ENCODE results near the gene BMP6. TPM values are rescaled to one million over a fixed set of nuclear protein-coding genes. Genes with fewer than 3 reads are reported as not detected.

BMP6 gene
- total RNA-seq, 1 donor: 7.8 TPM

DNA sequence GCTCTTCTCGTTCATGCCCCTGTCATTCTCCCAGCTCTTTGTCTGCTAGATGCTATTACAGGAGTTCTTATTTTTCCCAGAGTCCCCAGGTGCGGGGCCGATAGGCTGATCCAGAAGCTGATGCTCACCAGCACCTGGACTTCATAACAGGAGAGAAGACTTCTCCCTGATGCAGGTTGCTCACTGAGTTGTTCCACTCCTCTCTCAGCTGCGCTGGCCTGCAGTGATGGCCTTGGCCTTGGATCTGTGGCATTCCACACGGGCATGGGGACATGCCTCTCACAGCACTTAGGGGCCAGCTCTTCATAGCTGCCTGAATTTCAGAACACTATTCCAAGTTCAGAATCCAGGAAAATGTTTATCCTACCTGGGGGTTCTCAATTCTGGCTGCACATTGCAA, 191.8 kb downstream of the BMP6 start:
- no peak for DNase-seq (ENCODE audit: low read depth in 2 of 3, low spot score in 2 of 3)

DNA sequence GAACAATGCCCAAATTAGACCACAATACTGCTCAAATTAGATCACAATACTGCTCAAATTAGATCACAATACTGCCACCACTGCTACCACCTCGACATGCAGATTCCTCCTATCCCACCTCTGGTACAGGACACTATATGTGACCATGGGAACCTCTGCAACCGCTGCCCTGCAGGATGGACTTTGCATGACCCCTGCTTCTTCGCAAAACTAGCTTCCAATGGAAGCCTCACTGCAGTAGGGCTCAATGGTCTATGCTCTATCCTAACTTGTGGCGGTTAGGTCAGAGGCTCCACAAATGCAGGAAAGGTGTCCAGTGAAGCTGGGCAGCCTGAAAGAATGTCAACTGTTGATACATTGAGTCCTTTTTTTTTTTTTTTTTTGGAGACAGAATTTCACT, 192.5 kb downstream of the BMP6 start:
- DNase-seq (ENCODE audit: low read depth in 2 of 3, low spot score in 2 of 3): no peak

GRCh38 chr6:7919871-7920270, 194.0 kb downstream of the BMP6 start:
- peak in 1 of 3 donors; percentile 21 for DNase-seq (ENCODE audit: low read depth in 2 of 3, low spot score in 2 of 3)

- DNase-seq (ENCODE audit: low read depth in 2 of 3, low spot score in 2 of 3): no peak
Observed at GRCh38 chr6:7920425-7920824, 194.5 kb downstream of the BMP6 start.

- no peak for DNase-seq (ENCODE audit: low read depth in 2 of 3, low spot score in 2 of 3)
Observed at GRCh38 chr6:7921046-7921445, 195.1 kb downstream of the BMP6 start.

DNA sequence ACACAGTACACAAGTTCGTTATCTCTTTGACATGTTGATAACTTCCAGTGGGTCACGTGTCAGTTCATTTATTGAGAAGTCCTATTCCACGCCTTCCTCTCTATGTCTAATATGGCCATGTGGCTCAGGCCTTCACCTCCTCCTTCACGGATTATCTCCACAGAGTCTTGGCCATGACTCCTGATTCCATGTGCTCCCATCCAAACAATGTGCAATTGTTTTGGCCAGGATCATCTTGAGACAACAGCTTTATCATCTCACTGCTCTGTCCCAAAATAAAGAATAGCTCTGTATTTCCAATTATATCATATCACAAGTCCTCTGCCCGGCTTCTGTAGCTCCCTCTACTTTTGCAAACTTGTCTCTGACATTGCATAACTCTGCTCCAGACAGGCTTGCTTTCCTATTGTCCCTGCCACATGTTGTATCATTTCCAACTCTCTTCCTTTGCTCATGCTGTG, 195.8 kb downstream of the BMP6 start:
- no peak for DNase-seq (ENCODE audit: low read depth in 2 of 3, low spot score in 2 of 3)

DNA sequence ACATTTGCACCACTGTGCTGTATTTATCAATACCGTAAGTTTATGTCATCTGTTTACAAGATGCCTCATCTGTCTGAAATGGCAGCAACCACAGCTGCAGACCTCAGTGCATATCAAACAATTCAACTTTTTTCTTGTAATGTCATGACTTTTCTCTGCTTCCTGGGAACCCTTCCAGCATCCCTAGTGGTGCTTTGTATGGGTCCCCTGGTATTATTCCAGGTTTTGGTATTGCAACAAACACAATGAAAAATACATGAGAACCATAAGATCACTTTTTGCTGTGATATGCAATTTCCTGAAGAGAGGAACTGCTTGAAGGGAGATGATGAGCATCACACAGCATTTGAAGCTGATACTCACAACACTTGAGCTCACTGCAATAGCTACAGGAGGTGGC, 196.7 kb downstream of the BMP6 start:
- DNase-seq (ENCODE audit: low read depth in 2 of 3, low spot score in 2 of 3): no peak

DNA sequence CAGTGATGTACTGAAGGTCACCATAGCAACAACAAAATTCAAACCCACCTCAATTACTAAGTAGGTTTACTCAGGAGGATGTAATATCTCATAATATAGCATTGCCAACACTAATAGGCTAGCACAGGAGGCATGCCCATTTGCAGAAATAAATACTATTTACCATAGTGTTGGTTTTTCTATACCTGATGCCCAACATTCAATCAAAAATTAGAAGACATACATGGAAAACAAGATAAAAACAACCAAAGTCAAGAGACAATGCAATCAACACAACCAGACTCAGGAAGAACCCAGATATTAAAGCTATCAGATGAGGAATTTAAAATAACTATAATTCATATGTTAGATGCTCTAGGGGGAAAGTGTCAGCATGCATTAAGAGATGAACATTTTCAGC, 199.0 kb downstream of the BMP6 start:
- no peak for DNase-seq (ENCODE audit: low read depth in 2 of 3, low spot score in 2 of 3)

Other genes with a start within 250 kb of the BMP6 start
- gene DSP, start 184.4 kb upstream of the BMP6 start, total RNA-seq: under 0.01 TPM
- gene SNRNP48, start 135.9 kb upstream of the BMP6 start, total RNA-seq: 7.5 TPM
- 124 TPM for gene TXNDC5, start 184.7 kb downstream of the BMP6 start, total RNA-seq